DMS153 treated with DMSO at 0.1 percent for 48 hours (cell line): ENCODE data around the gene C9orf50.
"Not testable (repeated sequence)": the region's sequence is repeated elsewhere in the genome, so short reads cannot be mapped to it uniquely, and the experiment has no call there.

ENCODE experiments used
- DNase-seq: peaks from one replicate; lab custom pipeline; 2025; ENCODE audit not compliant: unreplicated experiment; lab: John Stamatoyannopoulos, UW

C9orf50 gene

GRCh38 chr9:129648092-129648763 lies 27.3 kb upstream of the C9orf50 start:
- DNase-seq, result no peak

GRCh38 chr9:129647635-129648034 lies 26.7 kb upstream of the C9orf50 start:
- DNase-seq, result no peak

- no peak for DNase-seq
These were observed 25.8 kb upstream of the C9orf50 start for GRCh38 chr9:129646654-129647053.

GRCh38 chr9:129646252-129646651 lies 25.4 kb upstream of the C9orf50 start:
- DNase-seq, result no peak

GRCh38 chr9:129644902-129645301 lies 24.0 kb upstream of the C9orf50 start:
- no peak for DNase-seq

- DNase-seq, result no peak
These were observed 23.5 kb upstream of the C9orf50 start for GRCh38 chr9:129644365-129644764.

- no peak for DNase-seq
These were observed 22.8 kb upstream of the C9orf50 start for GRCh38 chr9:129643706-129644105.

- peak; percentile 69 for DNase-seq
These were observed 21.1 kb upstream of the C9orf50 start, which contains the start of gene ASB6 for GRCh38 chr9:129641750-129642585. Gene ASB6, minus strand, starts transcription at chr9:129642151. Its CDS starts 152 bp downstream, at chr9:129641999.

GRCh38 chr9:129640871-129641749 lies 20.2 kb upstream of the C9orf50 start:
- DNase-seq, result no peak

- no peak for DNase-seq
These were observed 19.4 kb upstream of the C9orf50 start for GRCh38 chr9:129640086-129640870.

GRCh38 chr9:129639756-129640085 lies 18.8 kb upstream of the C9orf50 start:
- no peak for DNase-seq

GRCh38 chr9:129639034-129639630 lies 18.2 kb upstream of the C9orf50 start:
- no peak for DNase-seq

GRCh38 chr9:129637673-129638439 lies 17.0 kb upstream of the C9orf50 start:
- no peak for DNase-seq

GRCh38 chr9:129637102-129637501 lies 16.2 kb upstream of the C9orf50 start:
- no peak for DNase-seq

GRCh38 chr9:129636343-129636742 lies 15.4 kb upstream of the C9orf50 start:
- DNase-seq, result not testable (repeated sequence)

GRCh38 chr9:129635099-129636065 lies 14.5 kb upstream of the C9orf50 start:
- DNase-seq, result no peak

- DNase-seq, result no peak
These were observed 12.9 kb upstream of the C9orf50 start for GRCh38 chr9:129633848-129634247.

- no peak for DNase-seq
These were observed 12.3 kb upstream of the C9orf50 start for GRCh38 chr9:129633207-129633606.
